ENCODE results near the gene ATP6V1A. TPM values are rescaled to one million over a fixed set of nuclear protein-coding genes. Genes with fewer than 3 reads are reported as not detected.

ATP6V1A gene
- polyA plus RNA-seq, 1 donor from 2014 or later: 225 TPM

DNA sequence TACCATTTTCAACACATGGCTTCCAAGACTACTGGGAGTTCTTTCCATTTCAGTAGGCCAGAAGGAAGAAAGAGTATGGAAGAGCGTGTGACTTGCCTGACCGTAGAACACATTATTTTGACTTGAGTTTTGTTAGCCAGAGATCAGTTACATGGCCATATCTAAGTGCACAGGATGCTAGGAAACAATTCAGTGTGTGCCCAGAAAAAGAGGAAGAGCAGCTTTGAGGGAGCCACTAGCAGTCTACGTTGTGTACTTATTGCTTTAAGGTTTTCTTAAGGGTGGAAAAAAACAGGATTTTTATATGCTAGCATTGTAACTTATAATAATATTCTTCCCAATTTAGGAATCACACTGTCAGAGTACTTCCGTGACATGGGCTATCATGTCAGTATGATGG, 47.7 kb downstream of the ATP6V1A start:
- Histone ChIP-seq H3F3A (ENCODE audit: insufficient read depth, low read length, poor library complexity, severe bottlenecking) (no peaks in the 10 kb centered on the region), H3K9me2 (ENCODE audit: insufficient read depth, low read length) (no peaks in the 10 kb centered on the region), H3K79me2 (replicated peaks; ENCODE audit: insufficient read depth, low read length) (no peaks in the 10 kb centered on the region), H3K27ac (ENCODE audit: low read length) (no peak overlapping the region), H3K4me2 (ENCODE audit: low read length) (no peak overlapping the region), H3K27me3 (ENCODE audit: insufficient read depth, low read depth, low read length) (no peaks in the 10 kb centered on the region), H3K36me3 (ENCODE audit: insufficient read depth, low read length) (peaks cover 2% of the 10 kb centered on the region), H2AFZ (ENCODE audit: low read depth, low read length) (no peak overlapping the region), H3K4me3 (ENCODE audit: low read length) (no peak overlapping the region), H3K9me3 (ENCODE audit: low read length) (no peaks in the 10 kb centered on the region), H4K20me1 (ENCODE audit: insufficient read depth) (no peaks in the 10 kb centered on the region), H3K9ac (ENCODE audit: low read length) (no peak overlapping the region)
- no peak for TF ChIP-seq EP300 (conservative IDR thresholded peaks at IDR 0.05; ENCODE audit: poor library complexity, severe bottlenecking)
- TF ChIP-seq SMC3 (conservative IDR thresholded peaks at IDR 0.05; ENCODE audit: poor library complexity): no peak
- no peak for TF ChIP-seq RAD21 (conservative IDR thresholded peaks at IDR 0.05)
- no peak for TF ChIP-seq MXI1 (conservative IDR thresholded peaks at IDR 0.05; ENCODE audit: poor library complexity, severe bottlenecking)
- no peak for TF ChIP-seq POLR2AphosphoS5 (IDR thresholded peaks at IDR 0.05)
- TF ChIP-seq, protein P1, sequence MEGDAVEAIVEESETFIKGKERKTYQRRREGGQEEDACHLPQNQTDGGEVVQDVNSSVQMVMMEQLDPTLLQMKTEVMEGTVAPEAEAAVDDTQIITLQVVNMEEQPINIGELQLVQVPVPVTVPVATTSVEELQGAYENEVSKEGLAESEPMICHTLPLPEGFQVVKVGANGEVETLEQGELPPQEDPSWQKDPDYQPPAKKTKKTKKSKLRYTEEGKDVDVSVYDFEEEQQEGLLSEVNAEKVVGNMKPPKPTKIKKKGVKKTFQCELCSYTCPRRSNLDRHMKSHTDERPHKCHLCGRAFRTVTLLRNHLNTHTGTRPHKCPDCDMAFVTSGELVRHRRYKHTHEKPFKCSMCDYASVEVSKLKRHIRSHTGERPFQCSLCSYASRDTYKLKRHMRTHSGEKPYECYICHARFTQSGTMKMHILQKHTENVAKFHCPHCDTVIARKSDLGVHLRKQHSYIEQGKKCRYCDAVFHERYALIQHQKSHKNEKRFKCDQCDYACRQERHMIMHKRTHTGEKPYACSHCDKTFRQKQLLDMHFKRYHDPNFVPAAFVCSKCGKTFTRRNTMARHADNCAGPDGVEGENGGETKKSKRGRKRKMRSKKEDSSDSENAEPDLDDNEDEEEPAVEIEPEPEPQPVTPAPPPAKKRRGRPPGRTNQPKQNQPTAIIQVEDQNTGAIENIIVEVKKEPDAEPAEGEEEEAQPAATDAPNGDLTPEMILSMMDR (IDR thresholded peaks at IDR 0.05; ENCODE audit: poor library complexity, severe bottlenecking): no peak
- TF ChIP-seq TAF1 (IDR thresholded peaks at IDR 0.05; ENCODE audit: low read depth): no peak
- TF ChIP-seq, protein P2, sequence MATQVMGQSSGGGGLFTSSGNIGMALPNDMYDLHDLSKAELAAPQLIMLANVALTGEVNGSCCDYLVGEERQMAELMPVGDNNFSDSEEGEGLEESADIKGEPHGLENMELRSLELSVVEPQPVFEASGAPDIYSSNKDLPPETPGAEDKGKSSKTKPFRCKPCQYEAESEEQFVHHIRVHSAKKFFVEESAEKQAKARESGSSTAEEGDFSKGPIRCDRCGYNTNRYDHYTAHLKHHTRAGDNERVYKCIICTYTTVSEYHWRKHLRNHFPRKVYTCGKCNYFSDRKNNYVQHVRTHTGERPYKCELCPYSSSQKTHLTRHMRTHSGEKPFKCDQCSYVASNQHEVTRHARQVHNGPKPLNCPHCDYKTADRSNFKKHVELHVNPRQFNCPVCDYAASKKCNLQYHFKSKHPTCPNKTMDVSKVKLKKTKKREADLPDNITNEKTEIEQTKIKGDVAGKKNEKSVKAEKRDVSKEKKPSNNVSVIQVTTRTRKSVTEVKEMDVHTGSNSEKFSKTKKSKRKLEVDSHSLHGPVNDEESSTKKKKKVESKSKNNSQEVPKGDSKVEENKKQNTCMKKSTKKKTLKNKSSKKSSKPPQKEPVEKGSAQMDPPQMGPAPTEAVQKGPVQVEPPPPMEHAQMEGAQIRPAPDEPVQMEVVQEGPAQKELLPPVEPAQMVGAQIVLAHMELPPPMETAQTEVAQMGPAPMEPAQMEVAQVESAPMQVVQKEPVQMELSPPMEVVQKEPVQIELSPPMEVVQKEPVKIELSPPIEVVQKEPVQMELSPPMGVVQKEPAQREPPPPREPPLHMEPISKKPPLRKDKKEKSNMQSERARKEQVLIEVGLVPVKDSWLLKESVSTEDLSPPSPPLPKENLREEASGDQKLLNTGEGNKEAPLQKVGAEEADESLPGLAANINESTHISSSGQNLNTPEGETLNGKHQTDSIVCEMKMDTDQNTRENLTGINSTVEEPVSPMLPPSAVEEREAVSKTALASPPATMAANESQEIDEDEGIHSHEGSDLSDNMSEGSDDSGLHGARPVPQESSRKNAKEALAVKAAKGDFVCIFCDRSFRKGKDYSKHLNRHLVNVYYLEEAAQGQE (IDR thresholded peaks at IDR 0.05; ENCODE audit: borderline replicate concordance): no peak
- TF ChIP-seq EZH2 (IDR thresholded peaks at IDR 0.05; ENCODE audit: borderline replicate concordance, insufficient read depth, low read length, poor library complexity, severe bottlenecking): no peak

DNA sequence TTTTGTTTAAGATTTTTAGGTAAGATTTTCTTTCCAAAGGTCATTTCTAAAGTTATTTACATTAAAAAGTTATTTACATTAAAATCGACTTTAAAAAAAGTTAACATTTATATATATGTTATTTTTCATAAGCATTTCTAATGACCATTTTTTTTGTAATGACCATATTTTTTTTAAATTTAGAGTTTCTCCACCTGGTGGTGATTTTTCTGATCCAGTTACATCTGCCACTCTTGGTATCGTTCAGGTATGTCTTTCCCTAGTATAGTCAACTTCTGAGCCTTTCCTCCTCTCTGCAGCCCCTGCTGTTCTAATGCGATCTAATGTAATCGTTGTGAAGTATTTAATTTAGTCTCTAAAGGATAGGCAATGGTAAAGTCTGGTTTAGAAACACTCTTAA, 48.9 kb downstream of the ATP6V1A start:
- H3K9ac ChIP-seq (ENCODE audit: low read length): no peak overlapping the region
- no peaks in the 10 kb centered on the region for H3K9me2 ChIP-seq (ENCODE audit: insufficient read depth, low read length)
- H3K27me3 ChIP-seq (ENCODE audit: insufficient read depth, low read depth, low read length): no peaks in the 10 kb centered on the region
- H2AFZ ChIP-seq (ENCODE audit: low read depth, low read length): no peak overlapping the region
- H3K9me3 ChIP-seq (ENCODE audit: low read length): no peaks in the 10 kb centered on the region
- no peak overlapping the region for H3K4me2 ChIP-seq (ENCODE audit: low read length)
- H3K27ac ChIP-seq (ENCODE audit: low read length): no peak overlapping the region
- no peaks in the 10 kb centered on the region for H4K20me1 ChIP-seq (ENCODE audit: insufficient read depth)
- no peaks in the 10 kb centered on the region for H3K79me2 ChIP-seq (replicated peaks; ENCODE audit: insufficient read depth, low read length)
- no peaks in the 10 kb centered on the region for H3F3A ChIP-seq (ENCODE audit: insufficient read depth, low read length, poor library complexity, severe bottlenecking)
- no peak overlapping the region for H3K4me3 ChIP-seq (ENCODE audit: low read length)
- TF ChIP-seq EP300 (conservative IDR thresholded peaks at IDR 0.05; ENCODE audit: poor library complexity, severe bottlenecking) (no peak), EZH2 (IDR thresholded peaks at IDR 0.05; ENCODE audit: borderline replicate concordance, insufficient read depth, low read length, poor library complexity, severe bottlenecking) (no peak), MXI1 (conservative IDR thresholded peaks at IDR 0.05; ENCODE audit: poor library complexity, severe bottlenecking) (no peak), SMC3 (conservative IDR thresholded peaks at IDR 0.05; ENCODE audit: poor library complexity) (no peak), TAF1 (IDR thresholded peaks at IDR 0.05; ENCODE audit: low read depth) (no peak)
- TF ChIP-seq, protein P1 (IDR thresholded peaks at IDR 0.05; ENCODE audit: poor library complexity, severe bottlenecking): no peak
- H3K36me3 ChIP-seq (ENCODE audit: insufficient read depth, low read length): peaks cover 5% of the 10 kb centered on the region

Data from neural cell (in vitro differentiated cells).